Calu3 (cell line): ENCODE results near the gene UBE2E3. TPM values are rescaled to one million over a fixed set of nuclear protein-coding genes. Genes with fewer than 3 reads are reported as not detected.

Source experiments
- BruUV-seq: library from RNA; stranded (reverse); fragments of 400-500 nt; replicated peaks from 2 replicates; lab custom pipeline; 2021; lab: Mats Ljungman, UMichigan
- CTCF ChIA-PET: fragments of 300-600 bp; sonication (Branson Sonifier 250); formaldehyde crosslinking; loops from one replicate; lab custom pipeline; 2022; ENCODE audit warnings: antibody characterized with exemption; lab: Charles Lee
- DNase-seq: peaks from one replicate; pipeline ENCODE4 v3.0.0; 2022
- H3K27ac Mint-ChIP-seq: one replicate; pipeline ENCODE4 v1.8.0; 2022; ENCODE audit warnings: mixed read lengths; ENCODE audit not compliant: unreplicated experiment
- H3K27me3 Mint-ChIP-seq: one replicate; pipeline ENCODE4 v1.8.0; 2022; ENCODE audit warnings: mixed read lengths; ENCODE audit not compliant: unreplicated experiment
- H3K36me3 Mint-ChIP-seq: one replicate; pipeline ENCODE4 v1.8.0; 2022; ENCODE audit warnings: mild to moderate bottlenecking, moderate library complexity, mixed read lengths; ENCODE audit not compliant: insufficient read depth, unreplicated experiment
- H3K4me1 Mint-ChIP-seq: one replicate; pipeline ENCODE4 v1.8.0; 2022; ENCODE audit warnings: mild to moderate bottlenecking, low read depth, mixed read lengths; ENCODE audit not compliant: unreplicated experiment
- H3K4me3 Mint-ChIP-seq: one replicate; pipeline ENCODE4 v1.8.0; 2022; ENCODE audit warnings: mild to moderate bottlenecking, low read depth, moderate library complexity, mixed read lengths; ENCODE audit not compliant: unreplicated experiment
- H3K9me3 Mint-ChIP-seq: one replicate; pipeline ENCODE4 v1.8.0; 2022; ENCODE audit warnings: low read depth, mixed read lengths; ENCODE audit not compliant: unreplicated experiment
- CTCF ChIP-seq: fragments of 200-600 bp; IDR thresholded peaks from one replicate; pipeline ENCODE4 v1.8.0; 2022; ENCODE audit warnings: antibody characterized with exemption; ENCODE audit not compliant: unreplicated experiment
- intact Hi-C: fragments of 100-400 bp; cut with micrococcal nuclease; formaldehyde crosslinking; loops from one replicate; pipeline ENCODE4 v1.10.0; 2022; ENCODE audit not compliant: unreplicated experiment
- total RNA-seq: library from RNA; stranded (reverse); gene quantifications from 2 replicates; pipeline ENCODE4 v1.2.3, GENCODE V29; 2022

UBE2E3 gene
- total RNA-seq, 1 experiment from 2014 or later = 64.3 TPM

- CTCF ChIA-PET = interaction anchor here (0.6 to 1.1 kb wide), 2 partner anchors 14 to 463 kb away, joined by 4 to 5 read pairs; no protein-coding TSS in a partner anchor
- no peaks in the 10 kb centered on the region for H3K9me3 Mint-ChIP-seq
- peak overlapping the region; percentile 71 for H3K27ac Mint-ChIP-seq
These were observed 3.2 kb downstream of the UBE2E3 start for GRCh38 chr2:180983468-180984242.

GRCh38 chr2:180985771-180986395 lies 5.5 kb downstream of the UBE2E3 start:
- H3K9me3 Mint-ChIP-seq = no peaks in the 10 kb centered on the region
- H3K4me1 Mint-ChIP-seq = peaks cover 14% of the 10 kb centered on the region
- no peak for TF ChIP-seq CTCF
- no peak overlapping the region for H3K4me3 Mint-ChIP-seq
- BruUV-seq = no TSS peak
- H3K27ac Mint-ChIP-seq = no peak overlapping the region
- CTCF ChIA-PET = no interaction called here
- DNase-seq = no peak
- no peaks in the 10 kb centered on the region for H3K27me3 Mint-ChIP-seq
- H3K36me3 Mint-ChIP-seq = peaks cover 32% of the 10 kb centered on the region
- intact Hi-C loops = loop anchor here (10.0 kb wide), 1 partner anchor 241 kb away; no protein-coding TSS in a partner anchor

More at GRCh38 chr2:180983468-180984242, 3.2 kb downstream of the UBE2E3 start:
- intact Hi-C loops = loop anchor here (1.0 to 10.0 kb wide), 9 partner anchors 75 to 859 kb away; no protein-coding TSS in a partner anchor
- Mint-ChIP-seq H3K36me3 (peaks cover 48% of the 10 kb centered on the region), H3K4me3 (peak overlapping the region; percentile 86), H3K4me1 (peaks cover 29% of the 10 kb centered on the region), H3K27me3 (no peaks in the 10 kb centered on the region)
- TF ChIP-seq CTCF = peak; percentile 20
- no TSS peak for BruUV-seq
- peak; percentile 48 for DNase-seq

DNA sequence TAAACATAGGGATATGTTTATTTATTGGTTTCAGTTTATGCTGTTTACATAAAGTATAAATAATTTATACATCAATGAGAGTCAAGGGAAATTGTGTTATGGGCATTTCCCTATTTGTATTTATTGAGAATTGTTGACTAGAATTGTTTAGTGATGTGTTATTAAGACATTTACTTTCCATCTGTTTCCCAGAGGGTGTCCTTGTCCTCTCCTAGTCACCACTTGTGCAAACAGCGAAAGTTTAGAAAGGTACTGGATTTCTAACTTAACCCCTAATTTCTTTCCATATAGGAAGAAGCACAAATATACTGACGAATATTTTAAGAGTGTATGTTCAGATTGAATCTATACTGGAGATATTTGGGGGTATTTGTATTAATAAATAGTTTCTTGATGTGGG lies 6.7 kb downstream of the UBE2E3 start:
- DNase-seq = no peak
- CTCF ChIA-PET = no interaction called here
- H3K27me3 Mint-ChIP-seq = no peaks in the 10 kb centered on the region
- H3K27ac Mint-ChIP-seq = no peak overlapping the region
- H3K36me3 Mint-ChIP-seq = peaks cover 19% of the 10 kb centered on the region
- intact Hi-C loops = loop anchor here (10.0 kb wide), 1 partner anchor 242 kb away; no protein-coding TSS in a partner anchor
- no peak for TF ChIP-seq CTCF
- no peak overlapping the region for H3K4me3 Mint-ChIP-seq
- no peaks in the 10 kb centered on the region for H3K9me3 Mint-ChIP-seq
- H3K4me1 Mint-ChIP-seq = peaks cover 14% of the 10 kb centered on the region
- no TSS peak for BruUV-seq

- no TSS peak for BruUV-seq
- no peaks in the 10 kb centered on the region for H3K36me3 Mint-ChIP-seq
- CTCF ChIA-PET = no interaction called here
- no peak overlapping the region for H3K4me3 Mint-ChIP-seq
- H3K9me3 Mint-ChIP-seq = no peaks in the 10 kb centered on the region
- intact Hi-C loops = no loop called here
- H3K27ac Mint-ChIP-seq = no peak overlapping the region
- no peaks in the 10 kb centered on the region for H3K4me1 Mint-ChIP-seq
- no peak for TF ChIP-seq CTCF
- H3K27me3 Mint-ChIP-seq = no peaks in the 10 kb centered on the region
- DNase-seq = no peak
These were observed 9.9 kb downstream of the UBE2E3 start for GRCh38 chr2:180990337-180990736.
